ENCODE results near the gene SHMT2. TPM values are rescaled to one million over a fixed set of nuclear protein-coding genes. Genes with fewer than 3 reads are reported as not detected.

The SHMT2 gene
- total RNA-seq, 1 donor from 2014 or later, result 54.0 TPM

GRCh38 chr12:57239587-57240065 is 10.1 kb downstream of the SHMT2 start:
- Histone ChIP-seq H3K27me3 (peaks cover 15% of the 10 kb centered on the region), H3K4me1 (peaks cover 92% of the 10 kb centered on the region), H3K27ac (peak overlapping the region; percentile 12), H3K36me3 (no peaks in the 10 kb centered on the region), H3K4me3 (peak overlapping the region; percentile 44 to 59), H3K9me3 (no peaks in the 10 kb centered on the region)
- DNase-seq (ENCODE audit: extremely low spot score in 2 of 2), result no peak
- TF ChIP-seq POLR2A (IDR thresholded peaks at IDR 0.05), result no peak
- no peak for TF ChIP-seq POLR2AphosphoS5 (IDR thresholded peaks at IDR 0.05; ENCODE audit: insufficient read depth in 1 of 2, low read depth in 1 of 2)
- no peak for TF ChIP-seq CTCF (IDR thresholded peaks at IDR 0.05)
- intact Hi-C loops (cut with DNase I), result loop anchor here (5.0 kb wide), 1 partner anchor 32 kb away; no protein-coding TSS in a partner anchor

- peak overlapping the region; percentile 12 for H3K27ac ChIP-seq
- TF ChIP-seq POLR2AphosphoS5 (IDR thresholded peaks at IDR 0.05; ENCODE audit: insufficient read depth in 1 of 2, low read depth in 1 of 2) (no peak), POLR2A (IDR thresholded peaks at IDR 0.05) (no peak), CTCF (IDR thresholded peaks at IDR 0.05) (no peak)
- H3K27me3 ChIP-seq, result peaks cover 15% of the 10 kb centered on the region
- DNase-seq (ENCODE audit: extremely low spot score in 2 of 2), result no peak
- H3K9me3 ChIP-seq, result no peaks in the 10 kb centered on the region
- peaks cover 85% of the 10 kb centered on the region for H3K4me1 ChIP-seq
- intact Hi-C loops (cut with DNase I), result loop anchor here (5.0 kb wide), 1 partner anchor 33 kb away; no protein-coding TSS in a partner anchor
- H3K4me3 ChIP-seq, result peak overlapping the region; percentile 44 to 59
- H3K36me3 ChIP-seq, result no peaks in the 10 kb centered on the region
Observed at GRCh38 chr12:57240066-57240921, 10.8 kb downstream of the SHMT2 start.

- H3K4me1 ChIP-seq, result peaks cover 78% of the 10 kb centered on the region
- H3K9me3 ChIP-seq, result no peaks in the 10 kb centered on the region
- TF ChIP-seq CTCF (IDR thresholded peaks at IDR 0.05) (peak in 1 of 3 experiments; percentile 9), POLR2AphosphoS5 (IDR thresholded peaks at IDR 0.05; ENCODE audit: insufficient read depth in 1 of 2, low read depth in 1 of 2) (no peak), POLR2A (IDR thresholded peaks at IDR 0.05) (no peak)
- no peak for DNase-seq (ENCODE audit: extremely low spot score in 2 of 2)
- no peak overlapping the region for H3K27ac ChIP-seq
- peaks cover 15% of the 10 kb centered on the region for H3K27me3 ChIP-seq
- H3K4me3 ChIP-seq, result peak overlapping the region; percentile 44 to 59
- intact Hi-C loops (cut with DNase I), result loop anchor here (5.0 kb wide), 1 partner anchor 34 kb away; no protein-coding TSS in a partner anchor
- no peaks in the 10 kb centered on the region for H3K36me3 ChIP-seq
Observed at GRCh38 chr12:57240926-57241401, 11.5 kb downstream of the SHMT2 start.

- intact Hi-C loops (cut with DNase I), result loop anchor here (5.0 kb wide), 1 partner anchor 34 kb away; no protein-coding TSS in a partner anchor
- Histone ChIP-seq H3K4me1 (peaks cover 73% of the 10 kb centered on the region), H3K36me3 (no peaks in the 10 kb centered on the region), H3K9me3 (no peaks in the 10 kb centered on the region), H3K27ac (no peak overlapping the region), H3K27me3 (peaks cover 15% of the 10 kb centered on the region), H3K4me3 (no peak overlapping the region)
- DNase-seq (ENCODE audit: extremely low spot score in 2 of 2), result no peak
- TF ChIP-seq POLR2A (IDR thresholded peaks at IDR 0.05), result no peak
- TF ChIP-seq CTCF (IDR thresholded peaks at IDR 0.05), result no peak
- no peak for TF ChIP-seq POLR2AphosphoS5 (IDR thresholded peaks at IDR 0.05; ENCODE audit: insufficient read depth in 1 of 2, low read depth in 1 of 2)
Observed at GRCh38 chr12:57241402-57242310, 12.1 kb downstream of the SHMT2 start.
